ENCODE data around the gene SH3PXD2A. TPM values are rescaled to one million over a fixed set of nuclear protein-coding genes. Genes with fewer than 3 reads are reported as not detected.

Gene SH3PXD2A
- total and polyA plus RNA-seq, 7 experiments from 2014 or later: 0.54 to 20.5 (median 9.9) TPM

- H3K9me3 Mint-ChIP-seq: no peaks in the 10 kb centered on the region
- CTCF ChIA-PET: interaction anchor here (0.9 to 5.3 kb wide), 8 partner anchors 9 to 167 kb away, joined by 3 to 48 read pairs (median 6); partner anchors contain the start of gene SH3PXD2A
- H3K4me1 Mint-ChIP-seq: peaks cover 0 to 14% (median 8%) of the 10 kb centered on the region in 7 donors
- H3K36me3 ChIP-seq (ENCODE audit: control insufficient read depth in 2 of 3, insufficient read depth in 3 of 3, low read length in 3 of 3): no peaks in the 10 kb centered on the region
- H3K4me3 Mint-ChIP-seq: no peak overlapping the region
- POLR2A ChIA-PET: interaction anchor here (1.0 kb wide), 1 partner anchor 143 kb away, joined by 3 read pairs; no protein-coding TSS in a partner anchor
- intact Hi-C loops (cut with micrococcal nuclease): loop anchor here (5.0 kb wide), 3 partner anchors 53 to 408 kb away; partner anchors contain the start of gene SFR1 (in 1 of the 2)
- H3K36me3 Mint-ChIP-seq: no peaks in the 10 kb centered on the region
- H3K27me3 Mint-ChIP-seq: peaks cover 0 to 4% (median 0%) of the 10 kb centered on the region in 5 donors
- no peak for ATAC-seq
- H3K4me3 ChIP-seq (ENCODE audit: low read length): no peak overlapping the region
- peaks cover 0 to 8% of the 10 kb centered on the region in 2 donors for H3K4me1 ChIP-seq (ENCODE audit: control insufficient read depth in 2 of 2, insufficient read depth in 2 of 2, low read length in 2 of 2)
- H3K27me3 ChIP-seq (ENCODE audit: control insufficient read depth in 2 of 2, insufficient read depth in 2 of 2, low read length in 2 of 2): no peaks in the 10 kb centered on the region
- H3K9me3 ChIP-seq (ENCODE audit: control insufficient read depth in 2 of 3, low read length in 3 of 3): no peaks in the 10 kb centered on the region
- no peak overlapping the region for H3K27ac ChIP-seq (ENCODE audit: low read depth, low read length)
- no peak for DNase-seq
- peak overlapping the region in 2 of 9 donors; percentile 19 to 55 for H3K27ac Mint-ChIP-seq
Observed at GRCh38 chr10:103714232-103714891, 141.0 kb downstream of the SH3PXD2A start.

- intact Hi-C loops (cut with micrococcal nuclease): loop anchor here (1.0 to 5.0 kb wide), 10 partner anchors 54 to 496 kb away; partner anchors contain the start of gene SFR1 (in 1 of the 2)
- Mint-ChIP-seq H3K27me3 (peaks cover 0 to 4% (median 0%) of the 10 kb centered on the region in 5 donors), H3K27ac (peak overlapping the region in 1 of 9 donors; percentile 25), H3K4me3 (peak overlapping the region in 1 of 10 donors; percentile 39), H3K9me3 (no peaks in the 10 kb centered on the region), H3K36me3 (no peaks in the 10 kb centered on the region), H3K4me1 (peaks cover 0 to 7% (median 2%) of the 10 kb centered on the region in 7 donors)
- H3K36me3 ChIP-seq (ENCODE audit: control insufficient read depth in 2 of 3, insufficient read depth in 3 of 3, low read length in 3 of 3): no peaks in the 10 kb centered on the region
- H3K27ac ChIP-seq (ENCODE audit: low read depth, low read length): no peak overlapping the region
- no peak for DNase-seq
- ChIA-PET CTCF (interaction anchor here (1.1 to 5.3 kb wide), 11 partner anchors 9 to 369 kb away, joined by 3 to 48 read pairs (median 7); partner anchors contain the start of gene SH3PXD2A), POLR2A (interaction anchor here (1.0 kb wide), 1 partner anchor 143 kb away, joined by 3 read pairs; no protein-coding TSS in a partner anchor)
- H3K9me3 ChIP-seq (ENCODE audit: control insufficient read depth in 2 of 3, low read length in 3 of 3): no peaks in the 10 kb centered on the region
- H3K4me1 ChIP-seq (ENCODE audit: control insufficient read depth in 2 of 2, insufficient read depth in 2 of 2, low read length in 2 of 2): peaks cover 0 to 1% of the 10 kb centered on the region in 2 donors
- H3K4me3 ChIP-seq (ENCODE audit: low read length): no peak overlapping the region
- no peaks in the 10 kb centered on the region for H3K27me3 ChIP-seq (ENCODE audit: control insufficient read depth in 2 of 2, insufficient read depth in 2 of 2, low read length in 2 of 2)
- no peak for ATAC-seq
Observed at GRCh38 chr10:103713676-103714075, 141.7 kb downstream of the SH3PXD2A start.

GRCh38 chr10:103712898-103713498 lies 142.4 kb downstream of the SH3PXD2A start:
- Mint-ChIP-seq H3K4me1 (peaks cover 0 to 6% (median 2%) of the 10 kb centered on the region in 7 donors), H3K9me3 (no peaks in the 10 kb centered on the region), H3K4me3 (no peak overlapping the region), H3K27ac (peak overlapping the region in 1 of 9 donors; percentile 25), H3K36me3 (no peaks in the 10 kb centered on the region), H3K27me3 (peaks cover 0 to 4% (median 0%) of the 10 kb centered on the region in 5 donors)
- H3K36me3 ChIP-seq (ENCODE audit: control insufficient read depth in 2 of 3, insufficient read depth in 3 of 3, low read length in 3 of 3): no peaks in the 10 kb centered on the region
- ATAC-seq (peak; percentile 91), DNase-seq (peak; percentile 54 to 80 (median 69))
- intact Hi-C loops (cut with micrococcal nuclease): loop anchor here (1.0 to 5.0 kb wide), 10 partner anchors 54 to 496 kb away; partner anchors contain the start of gene SFR1 (in 1 of the 2)
- no peak overlapping the region for H3K4me3 ChIP-seq (ENCODE audit: low read length)
- H3K4me1 ChIP-seq (ENCODE audit: control insufficient read depth in 2 of 2, insufficient read depth in 2 of 2, low read length in 2 of 2): no peaks in the 10 kb centered on the region
- POLR2A ChIA-PET: no interaction called here
- H3K27me3 ChIP-seq (ENCODE audit: control insufficient read depth in 2 of 2, insufficient read depth in 2 of 2, low read length in 2 of 2): no peaks in the 10 kb centered on the region
- CTCF ChIA-PET: interaction anchor here (0.5 to 5.3 kb wide), 29 partner anchors 10 to 562 kb away, joined by 3 to 48 read pairs (median 4); partner anchors contain the start of gene SH3PXD2A
- H3K9me3 ChIP-seq (ENCODE audit: control insufficient read depth in 2 of 3, low read length in 3 of 3): no peaks in the 10 kb centered on the region
- H3K27ac ChIP-seq (ENCODE audit: low read depth, low read length): no peak overlapping the region

- intact Hi-C loops (cut with micrococcal nuclease): loop anchor here (2.0 to 5.0 kb wide), 4 partner anchors 55 to 497 kb away; partner anchors contain the start of gene SFR1 (in 1 of the 2)
- no peak overlapping the region for H3K27ac ChIP-seq (ENCODE audit: low read depth, low read length)
- no peaks in the 10 kb centered on the region for H3K36me3 ChIP-seq (ENCODE audit: control insufficient read depth in 2 of 3, insufficient read depth in 3 of 3, low read length in 3 of 3)
- no peaks in the 10 kb centered on the region for H3K36me3 Mint-ChIP-seq
- peaks cover 0 to 6% (median 2%) of the 10 kb centered on the region in 7 donors for H3K4me1 Mint-ChIP-seq
- no peak overlapping the region for H3K27ac Mint-ChIP-seq
- no peaks in the 10 kb centered on the region for H3K4me1 ChIP-seq (ENCODE audit: control insufficient read depth in 2 of 2, insufficient read depth in 2 of 2, low read length in 2 of 2)
- DNase-seq (no peak), ATAC-seq (no peak)
- ChIA-PET CTCF (interaction anchor here (0.8 to 5.3 kb wide), 21 partner anchors 9 to 435 kb away, joined by 3 to 48 read pairs (median 5); partner anchors contain the start of gene SH3PXD2A), POLR2A (no interaction called here)
- H3K27me3 Mint-ChIP-seq: peaks cover 0 to 3% (median 0%) of the 10 kb centered on the region in 5 donors
- no peaks in the 10 kb centered on the region for H3K9me3 ChIP-seq (ENCODE audit: control insufficient read depth in 2 of 3, low read length in 3 of 3)
- H3K4me3 ChIP-seq (ENCODE audit: low read length): no peak overlapping the region
- no peaks in the 10 kb centered on the region for H3K27me3 ChIP-seq (ENCODE audit: control insufficient read depth in 2 of 2, insufficient read depth in 2 of 2, low read length in 2 of 2)
- H3K4me3 Mint-ChIP-seq: no peak overlapping the region
- peaks cover 0 to 1% (median 0%) of the 10 kb centered on the region in 11 donors for H3K9me3 Mint-ChIP-seq
Observed at GRCh38 chr10:103712146-103712545, 143.2 kb downstream of the SH3PXD2A start.

GRCh38 chr10:103711351-103711994 lies 143.9 kb downstream of the SH3PXD2A start:
- H3K27me3 ChIP-seq (ENCODE audit: control insufficient read depth in 2 of 2, insufficient read depth in 2 of 2, low read length in 2 of 2): no peaks in the 10 kb centered on the region
- Mint-ChIP-seq H3K4me1 (peaks cover 0 to 6% (median 2%) of the 10 kb centered on the region in 7 donors), H3K9me3 (peaks cover 0 to 1% (median 0%) of the 10 kb centered on the region in 11 donors), H3K36me3 (no peaks in the 10 kb centered on the region), H3K4me3 (no peak overlapping the region), H3K27ac (no peak overlapping the region), H3K27me3 (peaks cover 0 to 2% (median 0%) of the 10 kb centered on the region in 5 donors)
- no peaks in the 10 kb centered on the region for H3K9me3 ChIP-seq (ENCODE audit: control insufficient read depth in 2 of 3, low read length in 3 of 3)
- no peak for ATAC-seq
- H3K27ac ChIP-seq (ENCODE audit: low read depth, low read length): no peak overlapping the region
- ChIA-PET CTCF (interaction anchor here (0.9 to 5.3 kb wide), 8 partner anchors 9 to 436 kb away, joined by 3 to 48 read pairs (median 8); partner anchors contain the start of gene SH3PXD2A), POLR2A (no interaction called here)
- H3K4me1 ChIP-seq (ENCODE audit: control insufficient read depth in 2 of 2, insufficient read depth in 2 of 2, low read length in 2 of 2): no peaks in the 10 kb centered on the region
- no peak overlapping the region for H3K4me3 ChIP-seq (ENCODE audit: low read length)
- intact Hi-C loops (cut with micrococcal nuclease): loop anchor here (5.0 kb wide), 3 partner anchors 56 to 411 kb away; partner anchors contain the start of gene SFR1 (in 1 of the 2)
- no peak for DNase-seq
- H3K36me3 ChIP-seq (ENCODE audit: control insufficient read depth in 2 of 3, insufficient read depth in 3 of 3, low read length in 3 of 3): no peaks in the 10 kb centered on the region

- ATAC-seq: no peak
- Mint-ChIP-seq H3K4me1 (peaks cover 0 to 6% (median 2%) of the 10 kb centered on the region in 7 donors), H3K27ac (no peak overlapping the region), H3K27me3 (peaks cover 0 to 2% (median 0%) of the 10 kb centered on the region in 5 donors), H3K36me3 (no peaks in the 10 kb centered on the region), H3K9me3 (peaks cover 0 to 1% (median 0%) of the 10 kb centered on the region in 11 donors), H3K4me3 (no peak overlapping the region)
- Histone ChIP-seq H3K4me1 (ENCODE audit: control insufficient read depth in 2 of 2, insufficient read depth in 2 of 2, low read length in 2 of 2) (no peaks in the 10 kb centered on the region), H3K4me3 (ENCODE audit: low read length) (no peak overlapping the region), H3K27me3 (ENCODE audit: control insufficient read depth in 2 of 2, insufficient read depth in 2 of 2, low read length in 2 of 2) (no peaks in the 10 kb centered on the region), H3K36me3 (ENCODE audit: control insufficient read depth in 2 of 3, insufficient read depth in 3 of 3, low read length in 3 of 3) (no peaks in the 10 kb centered on the region), H3K9me3 (ENCODE audit: control insufficient read depth in 2 of 3, low read length in 3 of 3) (no peaks in the 10 kb centered on the region), H3K27ac (ENCODE audit: low read depth, low read length) (no peak overlapping the region)
- intact Hi-C loops (cut with micrococcal nuclease): loop anchor here (5.0 kb wide), 3 partner anchors 57 to 412 kb away; partner anchors contain the start of gene SFR1 (in 1 of the 2)
- no peak for DNase-seq
- ChIA-PET CTCF (interaction anchor here (1.2 to 5.3 kb wide), 5 partner anchors 12 to 152 kb away, joined by 3 to 48 read pairs (median 29); partner anchors contain the start of gene SH3PXD2A), POLR2A (no interaction called here)
Observed at GRCh38 chr10:103710490-103710889, 144.9 kb downstream of the SH3PXD2A start.
